ENCODE data around the gene IGLL5. TPM values are rescaled to one million over a fixed set of nuclear protein-coding genes. Genes with fewer than 3 reads are reported as not detected.

The IGLL5 gene
- total and polyA plus RNA-seq, 9 of the 15 experiments (the other 6 are each of a cell fraction or from before 2014, with no cell fraction given): not detected

- H3K36me3 ChIP-seq (ENCODE audit: control insufficient read depth, insufficient read depth, low read length): no peaks in the 10 kb centered on the region
- intact Hi-C loops (cut with micrococcal nuclease): no loop called here
- in situ Hi-C loops (cut with MboI): no loop called here
- no peak overlapping the region for H2AFZ ChIP-seq (ENCODE audit: low read depth, low read length)
- no peaks in the 10 kb centered on the region for H3K79me2 ChIP-seq (ENCODE audit: control insufficient read depth, insufficient read depth, low read length)
- H3K27me3 ChIP-seq (ENCODE audit: control insufficient read depth in 2 of 2, insufficient read depth in 2 of 2, low read length in 2 of 2): peaks cover 0 to 33% of the 10 kb centered on the region in 2 experiments; a peak in 2 of 5 replicates
- H3K4me2 ChIP-seq (ENCODE audit: insufficient read depth, low read length): no peak overlapping the region
- no peak for FAIRE-seq
- H3K9ac ChIP-seq (ENCODE audit: insufficient read depth in 1 of 2, low read depth in 2 of 2, low read length in 2 of 2): peak overlapping the region in 1 of 2 experiments; percentile 4; a peak in 1 of 4 replicates
- no peaks in the 10 kb centered on the region for H3K9me3 ChIP-seq (replicated peaks; ENCODE audit: control insufficient read depth, insufficient read depth, low read depth, low read length)
- CTCF ChIA-PET (ENCODE audit: low intra/inter-chr PET ratio): interaction anchor here (0.6 to 9.8 kb wide), 9 partner anchors 24 to 250 kb away, joined by 4 to 251 read pairs (median 6); no protein-coding TSS in a partner anchor
- no peak overlapping the region for H3K27ac ChIP-seq (ENCODE audit: extremely low read depth, low read depth, low read length)
- H4K20me1 ChIP-seq (replicated peaks; ENCODE audit: control insufficient read depth, insufficient read depth, low read length): peaks cover 39% of the 10 kb centered on the region
- H3K4me1 ChIP-seq (replicated peaks in 1 of 2; ENCODE audit: control insufficient read depth in 2 of 2, insufficient read depth in 2 of 2, low read length in 2 of 2): peaks cover 0 to 3% of the 10 kb centered on the region in 2 experiments; a peak in 1 of 5 replicates
- TF ChIP-seq ZNF184 (CRISPR knock-in tag; IDR thresholded peaks at IDR 0.05) (peak; percentile 48; the same call in 1 of the 2 replicates), FOXP4 (CRISPR knock-in tag; IDR thresholded peaks at IDR 0.05; ENCODE audit: borderline replicate concordance) (no peak), SMARCB1 (IDR thresholded peaks at IDR 0.05; ENCODE audit: insufficient read length, low read depth) (no peak), USF2 (CRISPR knock-in tag; IDR thresholded peaks at IDR 0.05) (peak; percentile 43; the same call in 1 of the 2 replicates), ZNF639 (CRISPR knock-in tag; conservative IDR thresholded peaks at IDR 0.05 in 1 of 2, IDR thresholded peaks at IDR 0.05 in 1 of 2) (0 out of 4 replicates have a peak, but pooled peaks of 1 of the 2 experiments have one; percentile 87), MYNN (IDR thresholded peaks at IDR 0.05) (no peak), MYNN (CRISPR knock-in tag; IDR thresholded peaks at IDR 0.05) (0 out of 2 replicates have a peak, but pooled peaks have one; percentile 54)
- POLR2A ChIA-PET: interaction anchor here (0.6 to 2.2 kb wide), 9 partner anchors 8 to 266 kb away, joined by 3 to 14 read pairs (median 4); partner anchors contain the start of gene RAB36
- peaks cover 4% of the 10 kb centered on the region for H3K9me1 ChIP-seq (ENCODE audit: control insufficient read depth, insufficient read depth, low read length)
- no peak overlapping the region for H3K4me3 ChIP-seq
- DNase-seq (ENCODE audit: extremely low read depth in 1 of 4, low spot score in 3 of 4): peak in 2 of 4 experiments; percentile 55 to 60
- BruUV-seq (replicated peaks): no TSS peak
- WGBS (ENCODE audit: insufficient coverage, low coverage, missing lambda C conversion rate): under 1% methylated on average over 11 of the region's 11 CpGs
- no peak for ATAC-seq
Measured at GRCh38 chr22:22878801-22879674, 8.6 kb upstream of the IGLL5 start.

All from K562 (cell line).